GM23338 (cell line): Measurements from ENCODE around the gene ZNF438. TPM values are rescaled to one million over a fixed set of nuclear protein-coding genes. Genes with fewer than 3 reads are reported as not detected.

Experiments used
- ATAC-seq: fragments of 200-7000 bp; cut with Tn5 transposase; 3 replicates; pipeline ENCODE4 v1.9.1; 2020
- DNase-seq: peaks from one replicate; pipeline ENCODE4 v3.0.0-alpha.2; 2015; ENCODE audit warnings: low spot score
- H2AFZ ChIP-seq: fragments of 200-600 bp; sonication (generic); 2 replicates; pipeline ENCODE4 v1.8.0; 2016; ENCODE audit warnings: antibody characterized with exemption, mild to moderate bottlenecking, moderate library complexity
- H3F3A ChIP-seq: fragments of 200-600 bp; sonication (generic); replicated peaks from 2 replicates; pipeline ENCODE4 v1.8.0; 2017; ENCODE audit warnings: antibody characterized with exemption, mixed run types, low read depth
- H3K27ac ChIP-seq: fragments of 200-600 bp; sonication (generic); 2 replicates; pipeline ENCODE4 v1.6.1; 2016; ENCODE audit warnings: low read depth
- H3K27me3 ChIP-seq: fragments of 200-600 bp; sonication (generic); 2 replicates; pipeline ENCODE4 v1.8.0; 2016; ENCODE audit warnings: mild to moderate bottlenecking, mixed run types, moderate library complexity; ENCODE audit not compliant: insufficient read depth
- H3K36me3 ChIP-seq: fragments of 200-600 bp; sonication (generic); 2 replicates; pipeline ENCODE4 v1.8.0; 2016; ENCODE audit warnings: mild to moderate bottlenecking; ENCODE audit not compliant: insufficient read depth
- H3K4me1 ChIP-seq: fragments of 200-600 bp; sonication (generic); 2 replicates; pipeline ENCODE4 v1.8.0; 2016; ENCODE audit warnings: mild to moderate bottlenecking, moderate library complexity; ENCODE audit not compliant: insufficient read depth
- H3K4me2 ChIP-seq: fragments of 200-600 bp; sonication (generic); 2 replicates; pipeline ENCODE4 v1.7.1; 2017; ENCODE audit warnings: mixed run types
- H3K4me3 ChIP-seq: fragments of 200-600 bp; sonication (generic); 2 replicates; pipeline ENCODE4 v1.6.1; 2016; ENCODE audit warnings: mixed run types
- H3K79me2 ChIP-seq: fragments of 200-600 bp; sonication (generic); replicated peaks from 2 replicates; pipeline ENCODE4 v1.8.0; 2017; ENCODE audit warnings: mild to moderate bottlenecking; ENCODE audit not compliant: insufficient read depth
- H3K9me2 ChIP-seq: fragments of 200-600 bp; sonication (generic); 2 replicates; pipeline ENCODE4 v1.8.0; 2017; ENCODE audit not compliant: insufficient read depth
- H4K20me1 ChIP-seq: fragments of 200-600 bp; sonication (generic); replicated peaks from 2 replicates; pipeline ENCODE4 v1.8.0; 2017; ENCODE audit warnings: mild to moderate bottlenecking; ENCODE audit not compliant: insufficient read depth
- H3K27ac Mint-ChIP-seq: 2 replicates; pipeline ENCODE4 v1.8.0; 2020; ENCODE audit warnings: inconsistent platforms, mild to moderate bottlenecking, moderate library complexity, mixed read lengths
- H3K27me3 Mint-ChIP-seq: 3 replicates; pipeline ENCODE4 v1.8.0; 2022; ENCODE audit warnings: low read depth, mild to moderate bottlenecking, moderate library complexity, mixed read lengths, inconsistent platforms; ENCODE audit not compliant: insufficient read depth, poor library complexity
- H3K36me3 Mint-ChIP-seq: 3 replicates; pipeline ENCODE4 v1.8.0; 2021; ENCODE audit warnings: low read depth, mild to moderate bottlenecking, inconsistent platforms, moderate library complexity, mixed read lengths
- H3K4me1 Mint-ChIP-seq: 3 replicates; pipeline ENCODE4 v1.8.0; 2020; ENCODE audit warnings: mild to moderate bottlenecking, inconsistent platforms, mixed read lengths
- H3K4me3 Mint-ChIP-seq: 3 replicates; pipeline ENCODE4 v1.8.0; 2021; ENCODE audit warnings: moderate library complexity, mild to moderate bottlenecking, inconsistent platforms, mixed read lengths
- H3K9me3 Mint-ChIP-seq: 3 replicates; pipeline ENCODE4 v1.8.0; 2020; ENCODE audit warnings: moderate library complexity, mild to moderate bottlenecking, inconsistent platforms, mixed read lengths
- CREB1 ChIP-seq: fragments of 250-450 bp; sonication (Bioruptor Pico); IDR thresholded peaks from 2 replicates; pipeline ENCODE4 v1.5.0; 2020; ENCODE audit warnings: low read depth, mild to moderate bottlenecking, moderate library complexity
- CTCF ChIP-seq, 2 experiments: fragments of 200-600 bp in 1 of 2; sonication (generic) in 1 of 2; conservative IDR thresholded peaks; 2 replicates each; pipeline versions ENCODE4 v1.5.1 to v1.6.1; 2016 to 2017; ENCODE audit warnings: antibody characterized with exemption in 2 of 2, low read depth in 2 of 2, mild to moderate bottlenecking in 2 of 2, moderate library complexity in 1 of 2
- EZH2 ChIP-seq: fragments of 200-600 bp; sonication (generic); IDR thresholded peaks from one replicate; pipeline ENCODE4 v1.8.0; 2017; ENCODE audit warnings: antibody characterized with exemption, mild to moderate bottlenecking, low read depth; ENCODE audit not compliant: unreplicated experiment
- EZH2phosphoT487 ChIP-seq: fragments of 200-600 bp; sonication (generic); IDR thresholded peaks from one replicate; pipeline ENCODE4 v1.8.1; 2018; ENCODE audit warnings: antibody characterized with exemption; ENCODE audit not compliant: unreplicated experiment
- NANOG ChIP-seq: IDR thresholded peaks from 2 replicates; pipeline ENCODE4 v1.6.1; 2016; ENCODE audit warnings: antibody characterized with exemption, borderline replicate concordance
- POLR2AphosphoS5 ChIP-seq: IDR thresholded peaks from 2 replicates; pipeline ENCODE4 v1.6.1; 2016; ENCODE audit warnings: antibody characterized with exemption, low read depth
- REST ChIP-seq: IDR thresholded peaks from one replicate; pipeline ENCODE4 v1.6.1; 2018; ENCODE audit warnings: antibody characterized with exemption; ENCODE audit not compliant: unreplicated experiment
- STAT1 ChIP-seq: IDR thresholded peaks from one replicate; pipeline ENCODE4 v1.6.1; 2016; ENCODE audit warnings: antibody characterized with exemption; ENCODE audit not compliant: unreplicated experiment
- ZNF331 ChIP-seq: fragments of 250-450 bp; sonication (Bioruptor Pico); IDR thresholded peaks from 2 replicates; pipeline ENCODE4 v1.5.0; 2020; ENCODE audit warnings: low read depth, mild to moderate bottlenecking, moderate library complexity
- polyA plus RNA-seq: library from polyadenylated mRNA; unstranded; fragments of >200 nt; fragmentation: Nextera tagmentation; extraction: Ambion mirVana; gene quantifications from 2 replicates; pipeline ENCODE4 v1.2.1, GENCODE V29; 2016
- total RNA-seq: library from RNA; depleted of rRNA; stranded (reverse); fragments of >200 nt; shearing (Covaris generic); gene quantifications from 2 replicates; pipeline ENCODE4 v1.2.3, GENCODE V29; 2014

The ZNF438 gene
- total and polyA plus RNA-seq, 2 experiments from 2014 or later = 0.91 to 0.94 TPM

- peak overlapping the region; percentile 92 for H2AFZ ChIP-seq
- H3K9me2 ChIP-seq = no peaks in the 10 kb centered on the region
- TF ChIP-seq POLR2AphosphoS5 (peak; percentile 43), CREB1 (CRISPR knock-in tag) (no peak)
- Mint-ChIP-seq H3K4me1 (peaks cover 57% of the 10 kb centered on the region), H3K36me3 (peaks cover 3% of the 10 kb centered on the region; the same call in 1 of the 3 replicates), H3K27me3 (peaks cover 24% of the 10 kb centered on the region), H3K9me3 (no peaks in the 10 kb centered on the region), H3K4me3 (peak overlapping the region; percentile 78), H3K27ac (peak overlapping the region; percentile 94)
- ATAC-seq (peak; percentile 81), DNase-seq (peak; percentile 97)
- peak overlapping the region; percentile 74 for H3K4me3 ChIP-seq
- peaks cover 31% of the 10 kb centered on the region for H3K4me1 ChIP-seq
- H3K4me2 ChIP-seq = peak overlapping the region; percentile 90
- peaks cover 35% of the 10 kb centered on the region for H3K27me3 ChIP-seq
- no peaks in the 10 kb centered on the region for H3K36me3 ChIP-seq
- no peaks in the 10 kb centered on the region for H3K79me2 ChIP-seq
- H3F3A ChIP-seq = no peaks in the 10 kb centered on the region
- H3K27ac ChIP-seq = peak overlapping the region; percentile 95
- no peaks in the 10 kb centered on the region for H4K20me1 ChIP-seq
Measured at GRCh38 chr10:31032258-31033132, 830 bp upstream of the ZNF438 start.

GRCh38 chr10:31031205-31031557 is 484 bp downstream of the ZNF438 start:
- TF ChIP-seq CTCF (conservative IDR thresholded peaks at IDR 0.05; ENCODE audit: low read depth in 2 of 2) (no peak), STAT1 (no peak), NANOG (no peak), ZNF331 (CRISPR knock-in tag) (no peak), CREB1 (CRISPR knock-in tag) (no peak), POLR2AphosphoS5 (no peak), EZH2phosphoT487 (no peak), EZH2 (no peak), REST (no peak)
- Histone ChIP-seq H2AFZ (peak overlapping the region; percentile 60), H3K79me2 (no peaks in the 10 kb centered on the region), H3K4me3 (peak overlapping the region; percentile 74), H3K9me2 (no peaks in the 10 kb centered on the region), H3K27ac (peak overlapping the region; percentile 76; the same call in 1 of the 2 replicates), H3K36me3 (no peaks in the 10 kb centered on the region), H3K27me3 (peaks cover 35% of the 10 kb centered on the region), H3K4me1 (peaks cover 26% of the 10 kb centered on the region), H3F3A (no peaks in the 10 kb centered on the region), H3K4me2 (peak overlapping the region; percentile 90), H4K20me1 (no peaks in the 10 kb centered on the region)
- ATAC-seq (no peak), DNase-seq (no peak)
- Mint-ChIP-seq H3K4me3 (peak overlapping the region; percentile 78), H3K9me3 (no peaks in the 10 kb centered on the region), H3K36me3 (no peaks in the 10 kb centered on the region), H3K27ac (no peak overlapping the region; the same call in 1 of the 2 replicates), H3K27me3 (peaks cover 20% of the 10 kb centered on the region), H3K4me1 (peaks cover 49% of the 10 kb centered on the region)
